Measurements from ENCODE around the gene VSTM2B. TPM values are rescaled to one million over a fixed set of nuclear protein-coding genes. Genes with fewer than 3 reads are reported as not detected.
A peak's percentile ranks its signal among the peaks of the same experiment; 100 is the strongest.

Gene VSTM2B
- total RNA-seq, 2 donors from 2014 or later, result not detected

- H3K9me3 ChIP-seq, result no peaks in the 10 kb centered on the region
- no peaks in the 10 kb centered on the region for H3K36me3 ChIP-seq (replicated peaks in 1 of 2; ENCODE audit: insufficient read depth in 1 of 2, low read depth in 2 of 2)
- WGBS, 2 donors, result 63 to 74% methylated on average over 7 of the region's 7 CpGs
- no peak overlapping the region for H3K4me3 ChIP-seq
- ATAC-seq, result no peak
- H3K27me3 ChIP-seq, result peaks cover 0 to 22% of the 10 kb centered on the region in 2 donors
- no peak for TF ChIP-seq CTCF (IDR thresholded peaks at IDR 0.05)
- no peak for TF ChIP-seq POLR2A (IDR thresholded peaks at IDR 0.05)
- peaks cover 32% of the 10 kb centered on the region for H3K4me1 ChIP-seq
- no peak overlapping the region for H3K27ac ChIP-seq
- DNase-seq, result no peak
- intact Hi-C loops (cut with DNase I), result no loop called here
Observed at GRCh38 chr19:29531458-29532025, 5.7 kb downstream of the VSTM2B start.

GRCh38 chr19:29532097-29532496 lies 6.3 kb downstream of the VSTM2B start:
- peaks cover 26% of the 10 kb centered on the region for H3K4me1 ChIP-seq
- DNase-seq, result no peak
- no peak for ATAC-seq
- H3K27me3 ChIP-seq, result peaks cover 0 to 17% of the 10 kb centered on the region in 2 donors
- WGBS, 2 donors, result 62 to 69% methylated on average over 8 of the region's 8 CpGs
- no peaks in the 10 kb centered on the region for H3K36me3 ChIP-seq (replicated peaks in 1 of 2; ENCODE audit: insufficient read depth in 1 of 2, low read depth in 2 of 2)
- intact Hi-C loops (cut with DNase I), result no loop called here
- H3K9me3 ChIP-seq, result no peaks in the 10 kb centered on the region
- H3K4me3 ChIP-seq, result no peak overlapping the region
- H3K27ac ChIP-seq, result no peak overlapping the region
- no peak for TF ChIP-seq CTCF (IDR thresholded peaks at IDR 0.05)
- no peak for TF ChIP-seq POLR2A (IDR thresholded peaks at IDR 0.05)

- WGBS, 2 donors, result 75 to 85% methylated on average over 2 to 3 of the region's 3 CpGs
- no peak overlapping the region for H3K4me3 ChIP-seq
- no peak for TF ChIP-seq CTCF (IDR thresholded peaks at IDR 0.05)
- no peak for TF ChIP-seq POLR2A (IDR thresholded peaks at IDR 0.05)
- peaks cover 0 to 17% of the 10 kb centered on the region in 2 donors for H3K27me3 ChIP-seq
- peaks cover 22% of the 10 kb centered on the region for H3K4me1 ChIP-seq
- no peak for ATAC-seq
- H3K27ac ChIP-seq, result no peak overlapping the region
- no peaks in the 10 kb centered on the region for H3K36me3 ChIP-seq (replicated peaks in 1 of 2; ENCODE audit: insufficient read depth in 1 of 2, low read depth in 2 of 2)
- intact Hi-C loops (cut with DNase I), result no loop called here
- peak in 1 of 4 donors; percentile 1 for DNase-seq
- H3K9me3 ChIP-seq, result no peaks in the 10 kb centered on the region
Observed at GRCh38 chr19:29532956-29533355, 7.2 kb downstream of the VSTM2B start.

GRCh38 chr19:29533578-29534544 lies 8.1 kb downstream of the VSTM2B start:
- Histone ChIP-seq H3K27ac (no peak overlapping the region), H3K9me3 (no peaks in the 10 kb centered on the region), H3K4me3 (no peak overlapping the region), H3K36me3 (replicated peaks in 1 of 2; ENCODE audit: insufficient read depth in 1 of 2, low read depth in 2 of 2) (no peaks in the 10 kb centered on the region), H3K27me3 (peaks cover 0 to 17% of the 10 kb centered on the region in 2 donors), H3K4me1 (peaks cover 13% of the 10 kb centered on the region)
- intact Hi-C loops (cut with DNase I), result no loop called here
- DNase-seq, result peak in 1 of 4 donors; percentile 3
- WGBS, 2 donors, result 40 to 53% methylated on average over 7 to 15 of the region's 15 CpGs
- ATAC-seq, result no peak
- TF ChIP-seq CTCF (IDR thresholded peaks at IDR 0.05) (no peak), POLR2A (IDR thresholded peaks at IDR 0.05) (no peak)
